HG03066 (cell line): ENCODE data around the gene SNX27.
"Not testable (repeated sequence)": the region's sequence is repeated elsewhere in the genome, so short reads cannot be mapped to it uniquely, and the experiment has no call there.

ENCODE experiments used
- ATAC-seq: cut with Tn5 transposase; IDR thresholded peaks from one replicate; pipeline ENCODE4 v1.9.1; 2021; ENCODE audit warnings: low read depth; ENCODE audit not compliant: unreplicated experiment

SNX27 gene

DNA sequence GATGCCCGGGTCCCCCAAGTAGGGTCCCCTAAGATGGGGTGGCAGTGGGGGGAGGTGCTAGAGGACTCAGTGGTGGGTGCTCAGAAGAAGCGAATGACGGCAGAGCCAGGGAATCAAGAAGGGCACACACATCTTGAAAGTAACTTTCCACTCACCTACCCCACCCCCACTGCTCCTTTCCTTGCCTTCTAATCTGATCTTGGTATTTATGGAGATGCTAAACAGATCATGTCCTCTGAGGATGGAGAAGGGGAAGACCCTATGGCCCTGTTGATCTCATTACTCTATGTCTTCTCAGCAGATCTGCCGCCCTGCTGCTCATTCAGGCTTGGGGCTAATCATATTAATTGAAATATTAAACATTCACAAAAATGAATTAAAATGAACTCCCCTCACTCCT is 106.8 kb downstream of the SNX27 start:
- no peak for ATAC-seq

GRCh38 chr1:151720125-151720524 is 108.3 kb downstream of the SNX27 start:
- no peak for ATAC-seq

DNA sequence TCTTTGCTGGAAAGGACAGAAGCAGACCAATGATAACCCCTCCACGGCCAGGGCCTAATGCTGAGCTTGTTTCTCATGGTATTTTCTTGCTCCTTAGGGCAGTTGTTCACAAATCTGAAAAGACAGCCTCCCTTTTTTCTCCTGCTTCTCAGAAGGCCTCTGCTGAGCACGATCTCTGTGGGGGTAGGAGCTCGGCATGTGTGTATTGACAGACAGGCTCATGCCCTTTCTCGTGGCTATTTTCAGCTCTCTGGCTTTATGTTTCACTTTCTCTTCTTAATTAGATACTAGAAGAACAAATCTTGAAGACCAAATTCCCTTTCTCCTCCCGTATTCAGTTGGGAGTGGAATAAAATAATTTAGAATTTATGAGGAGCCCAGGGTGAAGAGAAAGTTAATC is 108.7 kb downstream of the SNX27 start:
- no peak for ATAC-seq

DNA sequence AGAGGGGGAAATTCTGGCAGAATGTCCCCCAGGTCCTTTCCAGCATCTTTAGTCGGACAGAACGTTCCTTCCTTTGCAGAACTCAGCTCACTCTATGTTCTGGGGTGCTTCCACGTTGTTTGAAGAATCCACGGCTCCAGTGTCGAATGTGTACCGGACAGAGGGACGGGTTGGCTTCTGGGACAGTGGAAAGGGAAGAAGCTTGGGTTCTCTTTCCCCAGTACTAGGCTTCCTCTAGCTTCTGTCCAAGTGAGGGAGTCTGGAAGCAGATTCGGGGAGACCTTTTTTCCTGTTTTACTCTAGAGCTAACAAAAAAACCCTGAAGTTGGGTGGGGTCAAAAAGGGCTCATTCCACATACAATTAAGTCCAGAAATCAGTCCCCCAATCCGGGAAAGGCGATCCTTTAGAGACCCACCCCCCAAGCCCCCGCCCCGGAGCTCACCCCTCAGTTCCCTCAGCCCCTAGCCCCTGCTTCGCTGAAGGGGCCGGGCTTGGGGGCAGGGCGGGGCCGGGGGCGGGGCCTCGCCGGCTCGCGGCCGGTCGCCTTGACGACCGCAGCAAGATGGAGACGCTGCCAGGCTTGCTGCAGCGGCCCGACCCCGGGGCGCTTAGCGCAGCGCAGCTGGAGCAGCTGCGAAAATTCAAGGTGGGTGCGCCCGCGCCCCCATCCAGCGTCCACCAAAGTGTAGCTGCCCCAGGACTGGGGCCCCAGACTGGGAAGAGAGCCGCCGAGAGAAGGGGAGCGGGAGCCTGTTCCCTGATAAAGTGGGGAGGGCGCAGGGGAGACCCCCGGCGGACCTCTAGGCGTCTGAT is 109.3 kb downstream of the SNX27 start, which contains the start of gene RIIAD1:
Gene RIIAD1 (plus strand): TSS at position 549 of the 814 bp plus-strand sequence. CDS start 15 bp downstream, at position 564.
- no peak for ATAC-seq

GRCh38 chr1:151721788-151722510 is 110.1 kb downstream of the SNX27 start:
- ATAC-seq, result no peak

- ATAC-seq, result no peak
These were observed 112.0 kb downstream of the SNX27 start for GRCh38 chr1:151723726-151724370.

GRCh38 chr1:151728151-151729054 is 116.6 kb downstream of the SNX27 start:
- ATAC-seq, result no peak

- ATAC-seq, result no peak
These were observed 117.5 kb downstream of the SNX27 start for GRCh38 chr1:151729157-151729965.

GRCh38 chr1:151729966-151730291 is 118.1 kb downstream of the SNX27 start:
- no peak for ATAC-seq

DNA sequence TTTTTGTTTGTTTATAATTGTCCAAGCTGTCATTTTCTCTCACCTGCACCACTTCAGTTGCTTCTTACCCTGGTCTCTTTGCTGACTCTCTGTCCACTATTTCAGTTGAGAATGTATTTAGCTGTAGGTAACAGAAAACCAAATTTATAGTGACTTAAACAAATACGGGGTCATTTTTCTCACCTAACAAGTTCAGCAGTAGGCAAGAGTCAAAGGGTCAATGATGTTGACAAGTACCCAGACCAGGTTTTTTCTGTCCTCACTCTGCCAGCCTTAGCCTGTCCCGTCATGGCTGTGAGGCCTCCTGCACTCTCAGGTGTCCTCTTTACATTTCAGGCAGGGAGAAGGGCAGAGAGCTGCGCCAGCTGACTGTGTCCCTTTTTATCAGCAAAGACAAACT is 121.3 kb downstream of the SNX27 start:
- no peak for ATAC-seq

DNA sequence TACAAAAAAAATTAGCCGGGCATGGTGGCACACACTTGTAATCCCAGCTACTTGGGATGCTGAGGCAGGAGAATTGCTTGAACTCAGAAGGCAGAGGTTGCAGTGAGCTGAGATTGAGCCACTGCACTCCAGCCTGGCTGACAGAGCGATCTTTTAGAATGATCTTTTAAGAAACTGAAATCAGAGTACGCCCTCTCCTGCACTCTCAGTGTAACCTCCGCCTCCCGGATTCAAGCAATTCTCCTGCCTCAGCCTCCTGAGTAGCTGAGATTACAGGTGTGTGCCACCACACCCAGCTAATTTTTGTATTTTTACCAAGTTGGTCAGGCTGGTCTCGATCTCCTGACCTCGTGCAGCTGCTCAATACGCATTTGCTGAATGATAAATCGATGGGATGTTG is 122.1 kb downstream of the SNX27 start:
- ATAC-seq, result not testable (repeated sequence)

DNA sequence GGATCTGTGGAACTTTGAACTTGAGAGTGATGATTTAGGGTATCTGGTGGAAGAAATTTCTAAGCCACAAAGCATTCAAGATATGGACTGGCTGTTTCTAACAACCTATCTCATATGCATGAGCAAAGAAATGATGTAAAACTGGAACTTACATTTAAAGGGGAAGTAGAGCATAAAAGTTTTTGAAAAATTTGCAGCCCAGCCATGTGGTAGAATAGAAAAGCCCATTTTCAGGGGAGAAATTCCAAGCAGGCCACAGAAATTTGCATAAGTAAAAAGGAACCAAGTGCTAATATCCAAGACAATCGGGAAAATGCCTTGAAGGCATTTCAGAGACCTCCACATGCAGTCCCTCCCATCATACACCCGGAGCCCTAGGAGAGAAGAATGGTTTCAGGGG is 125.2 kb downstream of the SNX27 start:
- ATAC-seq, result no peak

DNA sequence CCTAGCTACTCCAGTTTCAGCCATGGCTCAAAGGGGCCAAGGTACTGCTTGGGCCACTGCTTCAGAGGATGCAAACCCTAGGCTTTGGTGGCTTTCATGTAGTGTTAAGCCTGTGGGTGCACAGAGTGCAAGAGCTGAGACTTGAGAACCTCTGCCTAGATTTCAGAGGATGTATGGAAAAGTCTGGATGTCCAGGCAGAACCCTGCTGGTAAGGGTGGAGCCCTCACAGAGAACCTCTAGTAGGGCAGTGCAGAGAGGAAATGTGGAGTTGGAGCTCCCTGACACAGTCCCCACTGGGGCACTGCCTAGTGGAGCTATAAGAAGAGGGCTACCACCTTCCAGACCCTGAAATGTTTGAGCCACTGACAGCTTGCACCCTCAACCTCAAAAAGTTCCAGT is 125.6 kb downstream of the SNX27 start:
- no peak for ATAC-seq

- no peak for ATAC-seq
These were observed 127.9 kb downstream of the SNX27 start for GRCh38 chr1:151739590-151740355.

DNA sequence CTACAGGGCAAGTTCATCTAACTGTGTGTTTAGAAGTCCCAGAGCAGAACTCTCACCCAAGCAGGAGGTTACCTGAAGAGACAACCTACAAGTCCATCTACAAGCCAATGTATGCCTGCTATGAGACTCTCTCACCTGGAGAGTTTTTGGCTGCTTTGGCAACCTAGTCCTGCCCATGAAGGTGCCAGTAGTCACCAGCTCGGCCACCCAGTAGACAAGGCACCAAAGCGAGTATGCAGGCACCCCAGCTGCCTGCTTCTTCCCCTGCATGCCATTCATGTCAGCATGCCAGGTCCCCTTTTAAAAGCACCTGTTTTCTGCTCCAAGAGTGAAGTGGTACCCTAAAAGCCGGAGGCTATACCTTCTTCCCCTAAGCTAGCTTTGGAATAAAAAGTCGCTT is 129.7 kb downstream of the SNX27 start:
- ATAC-seq, result no peak
